ENCODE data around the gene DEPDC5.

GRCh38 chr22:31937341-31937740 is 183.5 kb downstream of the DEPDC5 start:
- no peak for TF ChIP-seq CTCF (conservative IDR thresholded peaks at IDR 0.05; ENCODE audit: low read length)
- TF ChIP-seq EZH2phosphoT487 (IDR thresholded peaks at IDR 0.05; ENCODE audit: borderline replicate concordance, low read depth, low read length): no peak
